Right lobe of liver (tissue), 4 donors: ENCODE measurements around the gene SOX8.

Experiments
- CTCF ChIP-seq, 4 donors: fragments of 200-600 bp in 3 of 4; fragments of 450-650 bp in 1 of 4; IDR thresholded peaks; one replicate each; pipeline versions ENCODE4 v1.5.1 to v1.8.0; 2016 to 2022; ENCODE audit warnings: antibody characterized with exemption in 4 of 4, mild to moderate bottlenecking in 2 of 4
- POLR2A ChIP-seq: fragments of 450-650 bp; IDR thresholded peaks from one replicate; pipeline ENCODE4 v1.6.1; 2017; ENCODE audit warnings: antibody characterized with exemption, mild to moderate bottlenecking
- donor health status: DM: no; HTN: no; CAD: no.
- donor health status: DM: no; HTN: no; CAD: no.
- donor health status: DM: no; HTN: yes; CAD: no.

- TF ChIP-seq CTCF (IDR thresholded peaks at IDR 0.05) (no peak), POLR2A (no peak)
Measured at GRCh38 chr16:998615-999014, 17.0 kb downstream of the SOX8 start.
